ENCODE data around the gene LRRIQ1.
"Not testable (repeated sequence)": the region's sequence is repeated elsewhere in the genome, so short reads cannot be mapped to it uniquely, and the experiment has no call there.

LRRIQ1 gene

GRCh38 chr12:85203809-85204208 lies 167.7 kb downstream of the LRRIQ1 start:
- DNase-seq (ENCODE audit: low spot score): not testable (repeated sequence)

- DNase-seq (ENCODE audit: low spot score): no peak
Measured at GRCh38 chr12:85206543-85206942, 170.4 kb downstream of the LRRIQ1 start.

- not testable (repeated sequence) for DNase-seq (ENCODE audit: low spot score)
Measured at GRCh38 chr12:85224339-85224738, 188.2 kb downstream of the LRRIQ1 start.

- no peak for DNase-seq (ENCODE audit: low spot score)
Measured at GRCh38 chr12:85225501-85225900, 189.3 kb downstream of the LRRIQ1 start.

- DNase-seq (ENCODE audit: low spot score): no peak
Measured at GRCh38 chr12:85237327-85237726, 201.2 kb downstream of the LRRIQ1 start.

GRCh38 chr12:85244561-85244960 lies 208.4 kb downstream of the LRRIQ1 start:
- DNase-seq (ENCODE audit: low spot score): no peak

- DNase-seq (ENCODE audit: low spot score): no peak
Measured at GRCh38 chr12:85253853-85254252, 217.7 kb downstream of the LRRIQ1 start.

GRCh38 chr12:85257671-85258070 lies 221.5 kb downstream of the LRRIQ1 start:
- no peak for DNase-seq (ENCODE audit: low spot score)

- DNase-seq (ENCODE audit: low spot score): no peak
Measured at GRCh38 chr12:85260447-85260846, 224.3 kb downstream of the LRRIQ1 start.

- no peak for DNase-seq (ENCODE audit: low spot score)
Measured at GRCh38 chr12:85260896-85261295, 224.7 kb downstream of the LRRIQ1 start.

- no peak for DNase-seq (ENCODE audit: low spot score)
Measured at GRCh38 chr12:85266356-85266755, 230.2 kb downstream of the LRRIQ1 start.

- peak; percentile 66 for DNase-seq (ENCODE audit: low spot score)
Measured at GRCh38 chr12:85273381-85274314, 237.5 kb downstream of the LRRIQ1 start.

GRCh38 chr12:85274315-85274651 lies 238.1 kb downstream of the LRRIQ1 start:
- DNase-seq (ENCODE audit: low spot score): no peak

- no peak for DNase-seq (ENCODE audit: low spot score)
Measured at GRCh38 chr12:85275374-85275773, 239.2 kb downstream of the LRRIQ1 start.

- no peak for DNase-seq (ENCODE audit: low spot score)
Measured at GRCh38 chr12:85277191-85277590, 241.0 kb downstream of the LRRIQ1 start.

GRCh38 chr12:85277900-85278597 lies 241.9 kb downstream of the LRRIQ1 start:
- peak; percentile 53 for DNase-seq (ENCODE audit: low spot score)

- DNase-seq (ENCODE audit: low spot score): peak; percentile 69
Measured at GRCh38 chr12:85278598-85279448, 242.7 kb downstream of the LRRIQ1 start.

GRCh38 chr12:85279449-85280164 lies 243.5 kb downstream of the LRRIQ1 start:
- peak; percentile 77 for DNase-seq (ENCODE audit: low spot score)

- peak; percentile 92 for DNase-seq (ENCODE audit: low spot score)
Measured at GRCh38 chr12:85280165-85280983, 244.2 kb downstream of the LRRIQ1 start, which contains the start of gene ALX1. ALX1 (plus strand) TSS chr12:85280220; CDS start chr12:85280262, 42 bp downstream.

- no peak for DNase-seq (ENCODE audit: low spot score)
Measured at GRCh38 chr12:85280984-85281630, 245.0 kb downstream of the LRRIQ1 start.
